GM21619 (cell line): Measurements from ENCODE around the gene SOX21.
A peak's percentile ranks its signal among the peaks of the same experiment; 100 is the strongest.

Experiments used
- ATAC-seq: cut with Tn5 transposase; IDR thresholded peaks from one replicate; pipeline ENCODE4 v1.9.1; 2021; ENCODE audit not compliant: unreplicated experiment

The SOX21 gene

DNA sequence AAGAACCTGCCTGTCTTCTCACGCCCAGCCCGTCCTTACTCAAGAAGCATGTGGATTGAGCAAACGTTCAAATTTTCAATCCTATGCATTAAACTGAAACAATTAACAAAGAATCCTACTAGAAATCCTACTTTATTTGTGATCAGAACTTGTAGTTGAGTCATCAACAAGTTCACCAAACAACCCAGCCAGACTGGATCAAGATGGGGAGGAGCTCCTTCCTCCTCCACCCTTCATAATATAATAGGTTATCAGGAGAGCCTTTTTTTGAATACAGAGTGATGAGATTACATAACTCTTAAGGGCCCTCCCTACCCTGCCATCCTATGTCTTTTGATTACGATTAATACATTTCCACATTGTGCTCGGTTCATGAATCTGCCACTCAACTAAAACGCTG, 32.7 kb downstream of the SOX21 start:
- ATAC-seq, result no peak

DNA sequence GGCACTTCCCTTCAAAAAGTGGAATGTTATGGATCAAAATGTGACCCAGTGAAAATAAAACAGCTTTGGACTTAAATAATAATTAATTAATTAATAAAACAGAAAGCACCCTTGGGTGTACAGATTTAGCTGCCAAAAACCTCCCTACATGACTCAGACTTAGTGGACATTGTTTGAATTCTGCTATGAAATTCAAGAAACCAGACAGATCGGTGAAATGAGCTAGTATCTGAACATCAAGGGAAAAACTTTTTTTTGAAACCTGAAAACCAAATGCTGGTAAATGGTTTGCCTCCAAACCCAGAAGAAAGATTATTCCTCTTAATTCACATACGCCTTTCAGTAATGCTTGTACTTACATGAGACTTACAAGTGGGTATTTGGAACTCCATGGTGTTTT, 33.5 kb downstream of the SOX21 start:
- no peak for ATAC-seq

DNA sequence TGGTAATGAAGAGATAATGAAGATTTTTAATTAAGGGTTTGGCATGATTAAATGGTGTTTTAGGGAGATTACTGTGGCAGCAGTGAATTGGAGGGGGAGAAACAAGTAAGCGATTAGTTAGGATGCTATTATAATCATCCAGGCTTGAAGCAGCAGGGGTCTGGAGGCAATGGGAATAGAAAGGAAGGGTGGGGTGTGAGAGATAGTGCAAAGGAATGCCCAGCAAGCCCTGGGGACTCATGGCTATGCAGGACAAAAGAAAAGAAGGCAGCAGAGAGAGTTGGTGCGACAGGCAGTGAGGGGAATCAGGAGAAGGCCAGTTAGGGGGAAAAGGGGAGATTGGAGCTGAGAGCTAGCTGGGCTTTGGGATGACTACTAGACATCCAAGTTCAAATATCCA, 34.5 kb downstream of the SOX21 start:
- ATAC-seq, result no peak

DNA sequence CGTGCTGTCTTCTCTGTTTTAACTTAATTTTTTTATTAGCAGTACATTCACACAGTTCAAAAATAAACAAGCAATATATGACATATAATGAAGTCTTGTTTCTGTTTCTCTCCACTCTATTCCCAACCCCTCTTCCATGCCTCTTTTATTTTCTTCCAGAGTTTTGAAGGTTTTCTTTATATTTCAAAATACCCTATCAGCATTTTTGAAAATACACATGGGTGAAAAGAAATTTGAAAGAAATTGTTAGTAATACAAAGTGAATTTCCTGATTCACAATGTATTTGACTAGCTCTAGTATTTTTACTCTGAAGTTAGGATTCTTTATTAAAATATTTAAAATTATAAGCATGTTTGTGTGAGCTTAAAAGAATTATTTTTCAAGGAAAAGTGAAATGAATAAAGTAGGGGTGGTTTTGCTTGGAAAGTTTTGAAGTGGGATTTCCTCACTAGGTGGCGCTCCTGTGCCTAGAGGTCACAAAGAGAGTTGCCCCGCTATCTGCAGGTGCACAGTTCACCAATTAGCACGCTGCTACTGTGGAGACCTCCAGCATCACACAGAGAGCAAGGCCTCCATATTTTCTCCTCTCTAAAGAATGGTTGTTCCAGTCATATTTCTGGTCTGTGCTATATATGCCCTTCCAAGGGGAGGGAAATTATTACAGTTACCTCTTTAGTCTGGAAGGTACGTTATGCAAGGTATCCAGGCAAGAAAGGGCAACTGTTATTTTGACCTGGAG, 37.6 kb downstream of the SOX21 start:
- ATAC-seq, result peak; percentile 84

DNA sequence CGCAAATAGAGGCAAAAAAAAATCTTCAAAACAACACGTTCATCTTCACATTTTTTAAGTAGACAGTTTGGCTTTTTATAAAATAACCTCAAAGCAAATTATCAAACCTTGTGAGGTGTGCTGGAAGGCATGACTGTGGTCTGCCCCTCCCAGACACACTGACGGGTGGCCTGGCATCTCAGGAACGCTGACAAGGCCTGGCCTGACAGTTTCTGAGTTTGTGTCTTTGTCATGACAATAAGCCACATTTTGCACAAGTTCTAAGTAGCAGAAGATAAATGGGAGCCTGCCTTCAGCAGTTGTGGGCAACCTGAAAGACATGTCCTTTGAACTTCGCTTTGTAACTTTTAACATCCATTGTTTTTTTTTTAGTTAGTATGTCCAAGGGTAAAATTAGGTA, 38.5 kb downstream of the SOX21 start:
- ATAC-seq, result no peak

DNA sequence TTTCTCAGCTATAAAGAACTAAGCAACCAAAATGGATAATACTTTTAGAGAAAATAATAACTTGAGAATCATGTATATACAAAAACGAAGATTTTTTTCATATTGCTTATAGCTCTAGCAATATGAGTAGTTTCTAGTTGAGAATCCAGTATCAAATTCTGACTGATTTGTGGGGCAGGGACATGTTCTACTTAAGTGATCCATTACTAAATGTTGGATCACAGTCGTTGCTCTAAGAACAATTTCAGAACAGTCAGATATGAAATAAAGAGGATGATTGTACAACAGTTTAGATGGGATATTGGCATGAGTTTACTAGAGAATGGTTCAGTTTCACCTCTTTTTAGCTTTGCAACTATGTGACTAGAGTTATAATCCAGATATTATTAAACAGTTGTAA, 39.9 kb downstream of the SOX21 start:
- no peak for ATAC-seq

DNA sequence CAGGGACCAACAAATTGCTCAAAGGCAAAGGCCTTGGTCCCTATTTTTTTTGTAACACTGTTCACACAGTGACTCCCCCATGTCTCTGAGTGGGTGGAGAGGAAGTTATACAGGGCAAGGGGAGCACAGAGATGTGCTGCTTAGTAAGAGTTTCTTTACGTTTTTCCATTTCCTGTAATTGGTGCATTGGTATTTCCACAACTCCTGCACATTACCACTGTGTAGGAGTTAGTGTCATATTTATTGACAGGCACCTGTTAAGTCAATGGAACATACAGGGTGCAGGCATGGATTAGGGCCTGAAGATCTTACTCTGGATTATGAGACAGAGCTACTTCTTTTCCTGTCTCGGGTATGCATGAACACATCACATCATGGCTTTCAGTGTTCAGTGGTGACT, 45.2 kb downstream of the SOX21 start:
- no peak for ATAC-seq

DNA sequence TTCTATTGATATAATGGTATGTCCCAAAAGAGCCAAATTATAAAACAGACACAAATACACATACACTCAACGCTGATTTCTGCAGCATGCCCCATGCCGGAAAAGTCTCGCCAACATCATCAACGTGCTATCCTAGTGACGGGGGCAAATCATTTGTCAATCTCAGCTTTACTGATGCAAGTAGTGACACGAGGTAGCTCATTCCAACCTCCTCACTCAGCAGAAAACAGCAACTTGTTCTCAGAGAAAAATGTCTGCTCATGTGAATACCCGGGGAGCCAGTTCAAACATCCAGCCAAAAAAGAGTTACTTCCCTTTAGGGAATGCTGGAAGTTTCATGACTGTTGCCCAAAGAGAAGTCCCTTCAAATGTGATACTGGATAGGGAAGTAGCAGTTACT, 46.3 kb downstream of the SOX21 start:
- no peak for ATAC-seq

DNA sequence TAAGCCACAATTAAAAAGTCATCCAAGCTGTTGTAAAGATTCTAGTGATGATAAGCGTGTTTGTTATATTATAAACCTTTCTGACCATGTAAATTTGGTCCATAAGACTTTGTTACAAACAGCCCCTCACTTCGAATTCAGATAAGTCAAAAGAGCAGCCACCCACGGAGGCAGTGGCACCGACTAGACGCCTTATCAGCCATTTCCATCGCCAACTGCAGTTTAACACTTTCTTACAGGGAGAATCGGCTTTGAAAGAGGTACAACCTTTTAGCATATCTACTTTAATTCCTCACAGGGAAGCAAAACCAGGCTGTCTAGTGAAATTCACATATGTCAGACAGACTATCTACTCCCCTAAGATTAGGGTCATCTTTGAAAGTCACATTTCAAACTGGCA, 47.5 kb downstream of the SOX21 start:
- no peak for ATAC-seq

DNA sequence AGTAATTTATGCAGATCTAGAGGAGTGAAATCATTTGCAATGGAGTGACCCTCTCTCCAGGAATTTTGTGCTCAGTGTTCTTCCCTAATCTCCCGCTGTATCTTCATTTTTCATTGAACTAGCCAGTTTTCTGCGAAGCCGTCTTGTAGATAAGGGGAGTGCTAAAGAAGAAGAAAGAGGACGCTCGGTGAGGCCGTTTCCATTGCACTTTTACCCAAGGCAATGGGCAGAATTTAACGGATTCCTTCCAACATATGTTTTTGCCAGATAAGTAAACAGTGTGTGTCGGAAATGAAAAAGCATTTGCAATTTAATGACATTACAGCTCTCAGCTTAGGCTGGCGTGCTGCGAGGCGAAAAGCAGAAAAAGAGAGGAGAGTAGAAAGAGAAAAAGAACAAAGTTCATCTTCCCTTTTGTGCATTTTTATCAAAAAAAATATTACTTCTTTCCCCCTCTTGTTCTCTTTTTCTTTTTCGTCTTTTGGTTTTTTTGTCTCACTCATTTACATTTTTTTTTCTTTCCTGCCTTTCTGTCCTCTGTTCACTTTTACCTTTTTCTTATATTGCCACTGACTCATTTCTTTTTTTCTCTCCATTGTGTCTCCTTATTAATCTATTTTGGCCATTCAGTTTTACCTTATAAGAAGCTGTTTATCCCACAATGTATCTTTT, 49.9 kb downstream of the SOX21 start:
- ATAC-seq, result no peak

DNA sequence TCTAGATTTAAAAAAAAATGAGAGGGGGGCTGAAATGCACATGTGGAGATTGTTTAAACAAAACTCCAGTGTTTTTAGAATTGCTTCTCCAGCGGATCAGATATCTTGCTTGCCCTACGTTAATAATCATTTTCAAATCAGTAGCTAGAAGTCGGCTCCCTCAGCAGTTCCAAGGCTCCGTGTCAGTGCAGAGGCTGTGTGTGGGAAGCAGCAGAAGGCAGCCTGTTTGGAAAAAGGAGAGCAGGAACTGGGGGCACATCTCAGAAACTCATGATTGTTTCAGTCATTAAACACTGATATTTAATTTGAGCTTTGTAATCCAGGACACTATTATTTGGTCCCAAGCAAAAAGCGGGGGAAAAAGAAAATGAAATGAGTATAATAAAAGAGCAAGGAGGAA, 50.9 kb downstream of the SOX21 start:
- no peak for ATAC-seq

DNA sequence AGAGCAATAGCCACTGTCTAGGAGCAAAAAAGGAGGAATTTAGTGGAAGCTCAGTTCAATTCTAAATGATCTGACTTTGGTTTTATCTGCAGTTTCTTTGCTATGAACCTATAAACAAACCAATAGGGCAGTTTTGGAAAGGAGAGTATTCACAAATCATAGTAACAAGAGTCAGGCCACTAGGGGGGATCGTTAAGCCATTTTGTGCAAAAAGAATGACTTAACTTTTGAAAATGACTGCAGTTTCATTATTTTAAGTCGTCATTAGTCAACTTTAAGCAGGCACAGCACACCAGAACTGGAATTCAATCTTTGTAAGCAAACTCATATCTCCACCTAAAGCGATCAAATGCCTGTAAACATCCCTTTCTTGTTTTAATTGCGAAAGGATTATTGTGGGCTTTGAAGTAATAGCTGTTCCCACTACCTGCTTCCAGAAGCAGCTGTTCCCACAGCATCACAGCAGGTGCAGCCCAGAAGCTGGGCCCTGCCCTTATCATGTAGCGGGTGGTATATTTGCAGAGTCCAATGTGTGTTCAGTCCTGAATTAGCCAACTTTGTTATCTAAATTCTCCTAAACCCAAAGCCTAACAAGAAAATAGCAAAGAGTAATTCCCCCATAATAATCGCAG, 51.5 kb downstream of the SOX21 start:
- no peak for ATAC-seq
